ENCODE measurements around the gene MAP9. TPM values are rescaled to one million over a fixed set of nuclear protein-coding genes. Genes with fewer than 3 reads are reported as not detected.
"Not testable (repeated sequence)": the region's sequence is repeated elsewhere in the genome, so short reads cannot be mapped to it uniquely, and the experiment has no call there.

MAP9 gene
- total RNA-seq, 1 donor from 2014 or later: 9.2 TPM

- Mint-ChIP-seq H3K4me1 (ENCODE audit: unreplicated experiment) (no peaks in the 10 kb centered on the region), H3K36me3 (ENCODE audit: low read depth, unreplicated experiment) (peaks cover 2% of the 10 kb centered on the region), H3K27ac (ENCODE audit: unreplicated experiment) (no peak overlapping the region), H3K27me3 (ENCODE audit: unreplicated experiment) (no peaks in the 10 kb centered on the region), H3K4me3 (ENCODE audit: unreplicated experiment) (no peak overlapping the region), H3K9me3 (ENCODE audit: unreplicated experiment) (peaks cover 3% of the 10 kb centered on the region)
- no peak for TF ChIP-seq CTCF (IDR thresholded peaks at IDR 0.05; ENCODE audit: unreplicated experiment)
- DNase-seq (ENCODE audit: low spot score): no peak
Observed at GRCh38 chr4:155319516-155319915, 57.2 kb downstream of the MAP9 start.

- H3K27me3 Mint-ChIP-seq (ENCODE audit: unreplicated experiment); H3K36me3 Mint-ChIP-seq (ENCODE audit: low read depth, unreplicated experiment); H3K27ac Mint-ChIP-seq (ENCODE audit: unreplicated experiment); H3K9me3 Mint-ChIP-seq (ENCODE audit: unreplicated experiment); H3K4me3 Mint-ChIP-seq (ENCODE audit: unreplicated experiment); DNase-seq (ENCODE audit: low spot score); H3K4me1 Mint-ChIP-seq (ENCODE audit: unreplicated experiment): not testable (repeated sequence)
Observed at GRCh38 chr4:155312027-155312426, 64.7 kb downstream of the MAP9 start.

- Mint-ChIP-seq H3K9me3 (ENCODE audit: unreplicated experiment) (no peaks in the 10 kb centered on the region), H3K4me3 (ENCODE audit: unreplicated experiment) (no peak overlapping the region), H3K27ac (ENCODE audit: unreplicated experiment) (no peak overlapping the region), H3K36me3 (ENCODE audit: low read depth, unreplicated experiment) (no peaks in the 10 kb centered on the region), H3K27me3 (ENCODE audit: unreplicated experiment) (peaks cover 1% of the 10 kb centered on the region), H3K4me1 (ENCODE audit: unreplicated experiment) (no peaks in the 10 kb centered on the region)
- DNase-seq (ENCODE audit: low spot score): no peak
- TF ChIP-seq CTCF (IDR thresholded peaks at IDR 0.05; ENCODE audit: unreplicated experiment): no peak
Observed at GRCh38 chr4:155307731-155308277, 69.0 kb downstream of the MAP9 start.

GRCh38 chr4:155305619-155306018 is 71.1 kb downstream of the MAP9 start:
- no peaks in the 10 kb centered on the region for H3K27me3 Mint-ChIP-seq (ENCODE audit: unreplicated experiment)
- TF ChIP-seq CTCF (IDR thresholded peaks at IDR 0.05; ENCODE audit: unreplicated experiment): no peak
- H3K36me3 Mint-ChIP-seq (ENCODE audit: low read depth, unreplicated experiment): no peaks in the 10 kb centered on the region
- no peak for DNase-seq (ENCODE audit: low spot score)
- H3K4me3 Mint-ChIP-seq (ENCODE audit: unreplicated experiment): no peak overlapping the region
- no peaks in the 10 kb centered on the region for H3K9me3 Mint-ChIP-seq (ENCODE audit: unreplicated experiment)
- H3K4me1 Mint-ChIP-seq (ENCODE audit: unreplicated experiment): no peaks in the 10 kb centered on the region
- no peak overlapping the region for H3K27ac Mint-ChIP-seq (ENCODE audit: unreplicated experiment)

- no peaks in the 10 kb centered on the region for H3K27me3 Mint-ChIP-seq (ENCODE audit: unreplicated experiment)
- H3K9me3 Mint-ChIP-seq (ENCODE audit: unreplicated experiment): peaks cover 1% of the 10 kb centered on the region
- no peak for TF ChIP-seq CTCF (IDR thresholded peaks at IDR 0.05; ENCODE audit: unreplicated experiment)
- H3K27ac Mint-ChIP-seq (ENCODE audit: unreplicated experiment): no peak overlapping the region
- DNase-seq (ENCODE audit: low spot score): no peak
- no peaks in the 10 kb centered on the region for H3K4me1 Mint-ChIP-seq (ENCODE audit: unreplicated experiment)
- H3K36me3 Mint-ChIP-seq (ENCODE audit: low read depth, unreplicated experiment): no peaks in the 10 kb centered on the region
- no peak overlapping the region for H3K4me3 Mint-ChIP-seq (ENCODE audit: unreplicated experiment)
Observed at GRCh38 chr4:155304375-155304774, 72.4 kb downstream of the MAP9 start.
